ENCODE results near the gene RTL1. TPM values are rescaled to one million over a fixed set of nuclear protein-coding genes. Genes with fewer than 3 reads are reported as not detected.

The RTL1 gene
- total and polyA plus RNA-seq, 2 of the 8 experiments (the other 6 are each of a cell fraction or from before 2014, with no cell fraction given), result not detected

GRCh38 chr14:100834794-100835547, 68.6 kb downstream of the RTL1 start (continued):
- TF ChIP-seq, protein P1, sequence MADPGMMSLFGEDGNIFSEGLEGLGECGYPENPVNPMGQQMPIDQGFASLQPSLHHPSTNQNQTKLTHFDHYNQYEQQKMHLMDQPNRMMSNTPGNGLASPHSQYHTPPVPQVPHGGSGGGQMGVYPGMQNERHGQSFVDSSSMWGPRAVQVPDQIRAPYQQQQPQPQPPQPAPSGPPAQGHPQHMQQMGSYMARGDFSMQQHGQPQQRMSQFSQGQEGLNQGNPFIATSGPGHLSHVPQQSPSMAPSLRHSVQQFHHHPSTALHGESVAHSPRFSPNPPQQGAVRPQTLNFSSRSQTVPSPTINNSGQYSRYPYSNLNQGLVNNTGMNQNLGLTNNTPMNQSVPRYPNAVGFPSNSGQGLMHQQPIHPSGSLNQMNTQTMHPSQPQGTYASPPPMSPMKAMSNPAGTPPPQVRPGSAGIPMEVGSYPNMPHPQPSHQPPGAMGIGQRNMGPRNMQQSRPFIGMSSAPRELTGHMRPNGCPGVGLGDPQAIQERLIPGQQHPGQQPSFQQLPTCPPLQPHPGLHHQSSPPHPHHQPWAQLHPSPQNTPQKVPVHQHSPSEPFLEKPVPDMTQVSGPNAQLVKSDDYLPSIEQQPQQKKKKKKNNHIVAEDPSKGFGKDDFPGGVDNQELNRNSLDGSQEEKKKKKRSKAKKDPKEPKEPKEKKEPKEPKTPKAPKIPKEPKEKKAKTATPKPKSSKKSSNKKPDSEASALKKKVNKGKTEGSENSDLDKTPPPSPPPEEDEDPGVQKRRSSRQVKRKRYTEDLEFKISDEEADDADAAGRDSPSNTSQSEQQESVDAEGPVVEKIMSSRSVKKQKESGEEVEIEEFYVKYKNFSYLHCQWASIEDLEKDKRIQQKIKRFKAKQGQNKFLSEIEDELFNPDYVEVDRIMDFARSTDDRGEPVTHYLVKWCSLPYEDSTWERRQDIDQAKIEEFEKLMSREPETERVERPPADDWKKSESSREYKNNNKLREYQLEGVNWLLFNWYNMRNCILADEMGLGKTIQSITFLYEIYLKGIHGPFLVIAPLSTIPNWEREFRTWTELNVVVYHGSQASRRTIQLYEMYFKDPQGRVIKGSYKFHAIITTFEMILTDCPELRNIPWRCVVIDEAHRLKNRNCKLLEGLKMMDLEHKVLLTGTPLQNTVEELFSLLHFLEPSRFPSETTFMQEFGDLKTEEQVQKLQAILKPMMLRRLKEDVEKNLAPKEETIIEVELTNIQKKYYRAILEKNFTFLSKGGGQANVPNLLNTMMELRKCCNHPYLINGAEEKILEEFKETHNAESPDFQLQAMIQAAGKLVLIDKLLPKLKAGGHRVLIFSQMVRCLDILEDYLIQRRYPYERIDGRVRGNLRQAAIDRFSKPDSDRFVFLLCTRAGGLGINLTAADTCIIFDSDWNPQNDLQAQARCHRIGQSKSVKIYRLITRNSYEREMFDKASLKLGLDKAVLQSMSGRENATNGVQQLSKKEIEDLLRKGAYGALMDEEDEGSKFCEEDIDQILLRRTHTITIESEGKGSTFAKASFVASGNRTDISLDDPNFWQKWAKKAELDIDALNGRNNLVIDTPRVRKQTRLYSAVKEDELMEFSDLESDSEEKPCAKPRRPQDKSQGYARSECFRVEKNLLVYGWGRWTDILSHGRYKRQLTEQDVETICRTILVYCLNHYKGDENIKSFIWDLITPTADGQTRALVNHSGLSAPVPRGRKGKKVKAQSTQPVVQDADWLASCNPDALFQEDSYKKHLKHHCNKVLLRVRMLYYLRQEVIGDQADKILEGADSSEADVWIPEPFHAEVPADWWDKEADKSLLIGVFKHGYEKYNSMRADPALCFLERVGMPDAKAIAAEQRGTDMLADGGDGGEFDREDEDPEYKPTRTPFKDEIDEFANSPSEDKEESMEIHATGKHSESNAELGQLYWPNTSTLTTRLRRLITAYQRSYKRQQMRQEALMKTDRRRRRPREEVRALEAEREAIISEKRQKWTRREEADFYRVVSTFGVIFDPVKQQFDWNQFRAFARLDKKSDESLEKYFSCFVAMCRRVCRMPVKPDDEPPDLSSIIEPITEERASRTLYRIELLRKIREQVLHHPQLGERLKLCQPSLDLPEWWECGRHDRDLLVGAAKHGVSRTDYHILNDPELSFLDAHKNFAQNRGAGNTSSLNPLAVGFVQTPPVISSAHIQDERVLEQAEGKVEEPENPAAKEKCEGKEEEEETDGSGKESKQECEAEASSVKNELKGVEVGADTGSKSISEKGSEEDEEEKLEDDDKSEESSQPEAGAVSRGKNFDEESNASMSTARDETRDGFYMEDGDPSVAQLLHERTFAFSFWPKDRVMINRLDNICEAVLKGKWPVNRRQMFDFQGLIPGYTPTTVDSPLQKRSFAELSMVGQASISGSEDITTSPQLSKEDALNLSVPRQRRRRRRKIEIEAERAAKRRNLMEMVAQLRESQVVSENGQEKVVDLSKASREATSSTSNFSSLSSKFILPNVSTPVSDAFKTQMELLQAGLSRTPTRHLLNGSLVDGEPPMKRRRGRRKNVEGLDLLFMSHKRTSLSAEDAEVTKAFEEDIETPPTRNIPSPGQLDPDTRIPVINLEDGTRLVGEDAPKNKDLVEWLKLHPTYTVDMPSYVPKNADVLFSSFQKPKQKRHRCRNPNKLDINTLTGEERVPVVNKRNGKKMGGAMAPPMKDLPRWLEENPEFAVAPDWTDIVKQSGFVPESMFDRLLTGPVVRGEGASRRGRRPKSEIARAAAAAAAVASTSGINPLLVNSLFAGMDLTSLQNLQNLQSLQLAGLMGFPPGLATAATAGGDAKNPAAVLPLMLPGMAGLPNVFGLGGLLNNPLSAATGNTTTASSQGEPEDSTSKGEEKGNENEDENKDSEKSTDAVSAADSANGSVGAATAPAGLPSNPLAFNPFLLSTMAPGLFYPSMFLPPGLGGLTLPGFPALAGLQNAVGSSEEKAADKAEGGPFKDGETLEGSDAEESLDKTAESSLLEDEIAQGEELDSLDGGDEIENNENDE (IDR thresholded peaks at IDR 0.05; ENCODE audit: insufficient replicate concordance, low read length), result no peak
- TF ChIP-seq MAFK (IDR thresholded peaks at IDR 0.05; ENCODE audit: low read depth, low read length) (no peak), SRF (IDR thresholded peaks at IDR 0.05; ENCODE audit: low read depth, low read length) (no peak), E2F6 (IDR thresholded peaks at IDR 0.05) (no peak), FOSL1 (IDR thresholded peaks at IDR 0.05; ENCODE audit: insufficient read depth, low read depth, low read length) (no peak)

All from H1 (cell line).